ENCODE measurements around the gene TEX29. TPM values are rescaled to one million over a fixed set of nuclear protein-coding genes. Genes with fewer than 3 reads are reported as not detected.

The TEX29 gene
- total RNA-seq, 4 donors from 2014 or later: 1.1 to 3.4 TPM; not detected in 2

DNA sequence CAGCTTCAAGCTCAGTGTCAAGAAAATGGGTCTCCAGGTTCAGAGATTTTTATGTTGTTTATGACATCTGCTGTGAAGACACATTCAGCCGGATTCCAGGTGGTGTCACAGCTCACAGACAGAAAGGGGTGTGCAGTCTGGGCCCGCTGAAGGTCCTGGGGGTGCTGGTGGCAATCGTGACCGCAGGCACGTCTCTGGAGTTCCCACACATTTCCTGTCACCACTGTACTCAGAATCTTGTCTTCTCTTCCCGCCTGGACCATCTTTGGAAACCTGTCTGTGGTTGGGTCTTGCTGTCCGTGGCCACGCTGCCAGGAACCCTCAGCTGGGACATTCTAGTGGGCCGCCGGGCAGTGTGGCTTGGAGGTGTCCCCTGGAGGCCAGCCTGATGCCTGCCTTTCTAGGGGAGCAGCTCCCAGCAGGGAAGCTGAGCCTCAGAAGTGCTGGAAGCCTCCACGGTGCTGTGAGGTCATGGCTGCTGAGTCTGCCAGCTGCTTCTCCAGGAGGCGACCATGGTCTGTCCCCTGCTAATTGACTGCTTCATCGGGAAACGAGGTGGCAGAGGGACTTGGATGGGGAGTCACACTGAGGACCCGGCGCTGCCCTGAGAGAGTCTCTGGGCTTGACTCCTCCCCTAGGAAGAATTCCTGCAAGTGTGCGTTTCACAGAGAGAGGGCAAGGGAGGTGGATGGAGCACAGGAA is 3.7 kb downstream of the TEX29 start:
- ATAC-seq (no peak), DNase-seq (no peak)
- H3K4me1 ChIP-seq: no peaks in the 10 kb centered on the region
- TF ChIP-seq, protein P1, sequence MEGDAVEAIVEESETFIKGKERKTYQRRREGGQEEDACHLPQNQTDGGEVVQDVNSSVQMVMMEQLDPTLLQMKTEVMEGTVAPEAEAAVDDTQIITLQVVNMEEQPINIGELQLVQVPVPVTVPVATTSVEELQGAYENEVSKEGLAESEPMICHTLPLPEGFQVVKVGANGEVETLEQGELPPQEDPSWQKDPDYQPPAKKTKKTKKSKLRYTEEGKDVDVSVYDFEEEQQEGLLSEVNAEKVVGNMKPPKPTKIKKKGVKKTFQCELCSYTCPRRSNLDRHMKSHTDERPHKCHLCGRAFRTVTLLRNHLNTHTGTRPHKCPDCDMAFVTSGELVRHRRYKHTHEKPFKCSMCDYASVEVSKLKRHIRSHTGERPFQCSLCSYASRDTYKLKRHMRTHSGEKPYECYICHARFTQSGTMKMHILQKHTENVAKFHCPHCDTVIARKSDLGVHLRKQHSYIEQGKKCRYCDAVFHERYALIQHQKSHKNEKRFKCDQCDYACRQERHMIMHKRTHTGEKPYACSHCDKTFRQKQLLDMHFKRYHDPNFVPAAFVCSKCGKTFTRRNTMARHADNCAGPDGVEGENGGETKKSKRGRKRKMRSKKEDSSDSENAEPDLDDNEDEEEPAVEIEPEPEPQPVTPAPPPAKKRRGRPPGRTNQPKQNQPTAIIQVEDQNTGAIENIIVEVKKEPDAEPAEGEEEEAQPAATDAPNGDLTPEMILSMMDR (IDR thresholded peaks at IDR 0.05 in 4 of 5, conservative IDR thresholded peaks at IDR 0.05 in 1 of 5): no peak
- no peak for TF ChIP-seq POLR2A (IDR thresholded peaks at IDR 0.05)
- H3K36me3 ChIP-seq: no peaks in the 10 kb centered on the region
- H3K4me3 ChIP-seq: no peak overlapping the region
- in situ Hi-C loops (cut with MboI; ENCODE audit: low sequenced_read_pairs in 4 of 4): no loop called here
- intact Hi-C loops (cut with DNase I; ENCODE audit: low total_unique reads): no loop called here
- H3K27me3 ChIP-seq: no peaks in the 10 kb centered on the region
- H3K9me3 ChIP-seq: no peaks in the 10 kb centered on the region
- no peak overlapping the region for H3K27ac ChIP-seq

DNA sequence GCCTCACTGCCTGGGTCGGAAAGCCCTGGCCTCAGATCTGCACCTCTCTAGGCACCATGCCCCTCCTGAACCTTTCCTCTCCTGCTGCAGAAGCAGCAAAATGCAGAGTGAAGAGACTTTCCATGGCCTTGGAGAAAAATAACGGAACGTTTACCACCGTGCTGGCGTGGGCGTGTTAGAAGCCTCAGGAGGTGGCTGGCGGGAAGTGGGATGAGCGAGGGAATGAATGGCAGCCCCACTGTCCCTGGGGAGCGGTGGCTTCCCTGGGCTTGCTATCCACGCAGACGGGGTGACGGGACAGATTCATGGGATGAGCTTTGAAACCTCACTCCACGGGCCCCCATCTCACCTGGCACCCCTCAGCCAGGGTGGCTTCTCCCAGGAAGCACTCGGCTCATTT is 4.3 kb downstream of the TEX29 start:
- in situ Hi-C loops (cut with MboI; ENCODE audit: low sequenced_read_pairs in 4 of 4) (no loop called here), intact Hi-C loops (cut with DNase I; ENCODE audit: low total_unique reads) (no loop called here)
- DNase-seq (no peak), ATAC-seq (no peak)
- no peaks in the 10 kb centered on the region for H3K4me1 ChIP-seq
- no peak overlapping the region for H3K27ac ChIP-seq
- TF ChIP-seq POLR2A (IDR thresholded peaks at IDR 0.05): no peak
- TF ChIP-seq, protein P1 (IDR thresholded peaks at IDR 0.05 in 4 of 5, conservative IDR thresholded peaks at IDR 0.05 in 1 of 5): no peak
- H3K9me3 ChIP-seq: no peaks in the 10 kb centered on the region
- no peaks in the 10 kb centered on the region for H3K27me3 ChIP-seq
- no peaks in the 10 kb centered on the region for H3K36me3 ChIP-seq
- H3K4me3 ChIP-seq: no peak overlapping the region

DNA sequence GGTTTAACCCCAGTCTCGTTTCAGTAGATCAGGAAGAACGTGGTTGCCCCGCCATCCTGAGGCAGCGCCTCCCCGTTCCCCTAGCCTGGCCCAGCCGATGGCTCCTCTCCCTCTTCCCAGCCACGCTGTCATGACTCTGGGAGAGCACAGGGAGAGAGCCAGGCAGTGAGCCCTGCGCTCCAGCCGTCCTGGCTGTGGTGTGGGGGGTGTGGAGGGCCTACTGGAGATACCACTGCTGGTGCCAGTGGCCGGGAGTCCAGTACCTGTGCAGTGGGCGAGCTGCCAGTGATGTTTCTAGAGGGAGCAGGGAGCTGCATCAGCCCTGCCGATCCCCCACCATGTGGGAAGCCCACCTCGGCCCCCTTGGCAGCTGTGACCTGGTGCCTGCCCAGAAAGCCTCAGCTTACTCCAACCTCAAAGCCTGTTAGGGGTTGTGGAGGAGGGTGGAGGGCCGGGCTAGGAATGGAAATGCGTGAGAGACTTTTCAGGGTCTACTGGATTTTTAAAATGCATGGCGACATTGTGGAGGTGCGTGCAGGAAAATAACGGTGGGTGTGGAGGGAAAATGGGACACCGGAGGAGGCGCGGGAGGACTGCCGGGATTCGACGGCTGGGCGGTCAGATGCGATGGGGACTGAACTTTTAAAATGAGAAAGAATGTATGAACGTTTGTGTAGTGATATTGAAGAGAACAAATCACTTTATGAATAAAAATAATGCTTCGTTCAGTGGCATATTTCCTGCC is 4.9 kb downstream of the TEX29 start:
- intact Hi-C loops (cut with DNase I; ENCODE audit: low total_unique reads) (no loop called here), in situ Hi-C loops (cut with MboI; ENCODE audit: low sequenced_read_pairs in 4 of 4) (no loop called here)
- TF ChIP-seq, protein P1 (IDR thresholded peaks at IDR 0.05 in 4 of 5, conservative IDR thresholded peaks at IDR 0.05 in 1 of 5): no peak
- no peak for TF ChIP-seq POLR2A (IDR thresholded peaks at IDR 0.05)
- H3K36me3 ChIP-seq: no peaks in the 10 kb centered on the region
- no peak for ATAC-seq
- H3K4me1 ChIP-seq: no peaks in the 10 kb centered on the region
- DNase-seq: no peak
- no peaks in the 10 kb centered on the region for H3K27me3 ChIP-seq
- H3K9me3 ChIP-seq: no peaks in the 10 kb centered on the region
- no peak overlapping the region for H3K27ac ChIP-seq
- no peak overlapping the region for H3K4me3 ChIP-seq

DNA sequence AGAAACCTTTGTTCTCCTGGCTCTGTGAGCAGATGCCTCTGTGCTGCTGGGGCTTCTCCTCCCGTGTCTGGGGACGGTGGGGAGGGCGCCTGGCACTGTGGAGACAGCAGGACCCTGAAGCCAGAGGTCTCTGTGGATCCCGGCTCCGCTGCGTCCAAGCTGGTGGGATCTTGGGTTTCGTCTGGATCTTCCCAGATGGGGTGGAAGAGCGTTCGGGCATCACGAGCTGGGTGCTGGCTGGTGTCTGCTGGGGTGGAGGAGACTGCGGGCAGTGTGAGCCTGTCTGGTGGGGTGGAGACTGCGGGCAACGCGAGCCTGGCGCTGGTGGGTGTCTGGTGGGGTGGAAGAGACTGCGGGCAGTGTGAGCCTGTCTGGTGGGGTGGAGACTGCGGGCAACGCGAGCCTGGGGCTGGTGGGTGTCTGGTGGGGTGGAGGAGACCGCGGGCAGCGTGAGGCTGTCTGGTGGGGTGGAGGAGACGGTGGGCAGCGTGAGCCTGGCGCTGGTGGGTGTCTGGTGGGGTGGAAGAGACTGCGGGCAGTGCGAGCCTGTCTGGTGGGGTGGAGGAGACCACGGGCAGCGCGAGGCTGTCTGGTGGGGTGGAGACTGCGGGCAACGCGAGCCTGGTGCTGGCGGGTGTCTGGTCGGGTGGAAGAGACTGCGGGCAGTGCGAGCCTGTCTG is 5.6 kb downstream of the TEX29 start:
- no peak for TF ChIP-seq POLR2A (IDR thresholded peaks at IDR 0.05)
- TF ChIP-seq, protein P1 (IDR thresholded peaks at IDR 0.05 in 4 of 5, conservative IDR thresholded peaks at IDR 0.05 in 1 of 5): no peak
- DNase-seq (no peak), ATAC-seq (no peak)
- intact Hi-C loops (cut with DNase I; ENCODE audit: low total_unique reads): no loop called here
- no peak overlapping the region for H3K27ac ChIP-seq
- H3K4me1 ChIP-seq: no peaks in the 10 kb centered on the region
- in situ Hi-C loops (cut with MboI; ENCODE audit: low sequenced_read_pairs in 4 of 4): no loop called here
- no peaks in the 10 kb centered on the region for H3K36me3 ChIP-seq
- no peak overlapping the region for H3K4me3 ChIP-seq
- H3K27me3 ChIP-seq: no peaks in the 10 kb centered on the region
- H3K9me3 ChIP-seq: no peaks in the 10 kb centered on the region

All from gastrocnemius medialis (tissue), 4 donors.